HepG2 (cell line): ENCODE data around the gene IPP. TPM values are rescaled to one million over a fixed set of nuclear protein-coding genes. Genes with fewer than 3 reads are reported as not detected.

Experiments
- BHLHE40 ChIP-seq: IDR thresholded peaks from 2 replicates; pipeline ENCODE4 v1.6.1; 2011; ENCODE audit warnings: low read length, improper control_type of control experiment
- CEBPG ChIP-seq: IDR thresholded peaks from 2 replicates; pipeline ENCODE4 v1.6.1; 2016
- FOXA3 ChIP-seq: IDR thresholded peaks from 2 replicates; pipeline ENCODE4 v1.6.1; 2016; ENCODE audit warnings: missing genetic modification reagents, missing compliant biosample characterization
- KDM5A ChIP-seq: fragments of 200-600 bp; sonication (generic); IDR thresholded peaks from 2 replicates; pipeline ENCODE4 v1.7.0; 2018; ENCODE audit warnings: antibody characterized with exemption, mild to moderate bottlenecking, low read length, borderline replicate concordance
- MLXIP ChIP-seq: sonication (generic); formaldehyde crosslinking; IDR thresholded peaks from 2 replicates; pipeline ENCODE4 v1.9.0; 2021; ENCODE audit warnings: missing genetic modification reagents, borderline replicate concordance
- NFYB ChIP-seq: sonication (generic); formaldehyde crosslinking; IDR thresholded peaks from 2 replicates; pipeline ENCODE4 v1.4.0; 2020; ENCODE audit warnings: missing genetic modification reagents
- PHF21A ChIP-seq: sonication (generic); formaldehyde crosslinking; IDR thresholded peaks from 2 replicates; pipeline ENCODE4 v1.5.0; 2020; ENCODE audit warnings: mild to moderate bottlenecking, missing genetic modification reagents
- PRPF4 ChIP-seq: fragments of 200-400 bp; formaldehyde crosslinking; IDR thresholded peaks from 2 replicates; pipeline ENCODE4 v1.6.1; 2016; ENCODE audit warnings: low read length, low read depth; ENCODE audit not compliant: poor library complexity, severe bottlenecking
- ZBTB8A ChIP-seq: sonication (generic); formaldehyde crosslinking; IDR thresholded peaks from 2 replicates; pipeline ENCODE4 v1.4.0; 2020; ENCODE audit warnings: mild to moderate bottlenecking, low read depth, missing genetic modification reagents, borderline replicate concordance
- ZFP1 ChIP-seq: IDR thresholded peaks from 2 replicates; pipeline ENCODE4 v1.6.1; 2016
- ZNF143 ChIP-seq: sonication (generic); formaldehyde crosslinking; IDR thresholded peaks from 2 replicates; pipeline ENCODE4 v1.4.0; 2020; ENCODE audit warnings: missing genetic modification reagents
- ZNF619 ChIP-seq: sonication (generic); formaldehyde crosslinking; IDR thresholded peaks from 2 replicates; pipeline ENCODE4 v1.4.0; 2020; ENCODE audit warnings: mild to moderate bottlenecking, missing genetic modification reagents
- ZNF713 ChIP-seq: sonication (generic); formaldehyde crosslinking; IDR thresholded peaks from 2 replicates; pipeline ENCODE4 v1.4.0; 2020; ENCODE audit warnings: mild to moderate bottlenecking, missing genetic modification reagents
- polyA plus RNA-seq, 8 experiments: library from polyadenylated mRNA; depleted of rRNA in 3 of 8; stranded (reverse) in 7 of 8; unstranded in 1 of 8; fragments of >200 nt; fragmentation: Illumina TruSeq in 4 of 8; extraction: Trizol in 4 of 8; gene quantifications; 2 replicates each; pipeline versions ENCODE4 v1.2.1 to v1.2.3, GENCODE V29; 2011 to 2016; ENCODE audit warnings: low read depth in 4 of 8, missing spikeins in 1 of 8, mixed read lengths in 1 of 8; ENCODE audit not compliant: insufficient read depth in 1 of 8
- total RNA-seq, 5 experiments: library from RNA; depleted of rRNA; stranded (reverse); fragments of >200 nt; fragmentation: Illumina TruSeq; extraction: Trizol; gene quantifications; 2 replicates each; pipeline ENCODE4 v1.2.3, GENCODE V29; 2016; ENCODE audit warnings: low read depth in 1 of 5
- TF ChIP-seq, protein P1 (sequence below): sonication (generic); formaldehyde crosslinking; IDR thresholded peaks from 2 replicates; pipeline ENCODE4 v1.4.0; 2020; ENCODE audit warnings: missing genetic modification reagents
- TF ChIP-seq, protein P2 (sequence below): sonication (generic); formaldehyde crosslinking; IDR thresholded peaks from 2 replicates; pipeline ENCODE4 v1.4.0; 2020; ENCODE audit warnings: mild to moderate bottlenecking, missing genetic modification reagents
- TF ChIP-seq, protein P3 (sequence below): sonication (generic); formaldehyde crosslinking; IDR thresholded peaks from 2 replicates; pipeline ENCODE4 v1.8.0; 2022; ENCODE audit warnings: missing genetic modification reagents, mild to moderate bottlenecking, inconsistent platforms, borderline replicate concordance

IPP gene
- total and polyA plus RNA-seq, 2 of the 13 experiments (the other 11 are each of a cell fraction or from before 2014, with no cell fraction given): 3.0 to 9.7 TPM

DNA sequence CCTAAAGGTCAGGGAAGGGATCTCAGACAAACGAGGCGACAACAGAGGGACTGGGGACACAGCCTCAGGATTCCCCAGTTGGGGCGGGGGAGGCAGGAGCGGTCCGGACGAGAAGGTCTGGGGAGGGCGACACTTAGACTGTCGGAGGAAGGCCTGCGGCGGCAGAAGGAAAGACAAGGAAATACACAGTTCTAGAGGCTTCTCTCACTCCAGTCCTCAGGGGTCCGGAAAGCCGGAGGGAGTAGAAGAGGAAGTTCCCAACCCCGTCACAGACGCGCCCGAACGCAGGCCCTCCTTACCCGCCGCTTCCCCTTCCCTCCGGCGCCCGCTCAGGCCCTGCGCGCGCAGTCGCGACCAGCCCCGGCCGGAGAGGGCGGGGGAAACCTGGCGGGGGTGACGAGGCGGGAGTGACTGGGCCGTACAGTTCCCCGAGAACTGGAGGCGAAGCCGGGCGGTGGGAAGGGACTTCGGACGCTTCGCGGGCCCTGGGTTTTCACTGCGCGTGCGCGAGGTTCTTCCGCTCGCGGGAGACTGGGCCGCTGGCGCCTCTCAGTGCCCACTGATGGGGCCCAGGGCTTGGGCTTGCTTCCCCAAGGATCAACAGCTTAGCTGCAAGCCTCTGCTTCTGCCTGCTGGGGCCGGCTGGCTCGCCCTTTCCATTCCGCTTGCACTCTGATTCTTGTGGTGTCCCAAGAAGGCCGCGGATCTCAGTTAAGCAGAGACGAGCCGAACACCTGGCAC, at the start of gene IPP (continued):
- TF ChIP-seq MLXIP (CRISPR knock-in tag): 0 out of 2 replicates have a peak, but pooled peaks have one; percentile 29
- TF ChIP-seq FOXA3 (CRISPR knock-in tag): peak; percentile 71
- TF ChIP-seq ZBTB8A (CRISPR knock-in tag): no peak
- peak; percentile 49; the same call in 1 of the 2 replicates for TF ChIP-seq KDM5A
- TF ChIP-seq ZFP1: no peak
- no peak for TF ChIP-seq BHLHE40
- no peak for TF ChIP-seq ZNF713 (CRISPR knock-in tag)
- TF ChIP-seq NFYB (CRISPR knock-in tag): no peak; the same call in 1 of the 2 replicates
- TF ChIP-seq, protein P1, sequence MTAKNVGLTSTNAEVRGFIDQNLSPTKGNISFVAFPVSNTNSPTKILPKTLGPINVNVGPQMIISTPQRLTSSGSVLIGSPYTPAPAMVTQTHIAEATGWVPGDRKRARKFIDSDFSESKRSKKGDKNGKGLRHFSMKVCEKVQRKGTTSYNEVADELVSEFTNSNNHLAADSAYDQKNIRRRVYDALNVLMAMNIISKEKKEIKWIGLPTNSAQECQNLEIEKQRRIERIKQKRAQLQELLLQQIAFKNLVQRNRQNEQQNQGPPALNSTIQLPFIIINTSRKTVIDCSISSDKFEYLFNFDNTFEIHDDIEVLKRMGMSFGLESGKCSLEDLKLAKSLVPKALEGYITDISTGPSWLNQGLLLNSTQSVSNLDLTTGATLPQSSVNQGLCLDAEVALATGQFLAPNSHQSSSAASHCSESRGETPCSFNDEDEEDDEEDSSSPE (CRISPR knock-in tag): peak; percentile 96
- no peak for TF ChIP-seq ZNF619
- peak; percentile 16; the same call in 1 of the 2 replicates for TF ChIP-seq ZNF143 (CRISPR knock-in tag)
- TF ChIP-seq CEBPG (CRISPR knock-in tag): no peak; the same call in 1 of the 2 replicates
- TF ChIP-seq, protein P2, sequence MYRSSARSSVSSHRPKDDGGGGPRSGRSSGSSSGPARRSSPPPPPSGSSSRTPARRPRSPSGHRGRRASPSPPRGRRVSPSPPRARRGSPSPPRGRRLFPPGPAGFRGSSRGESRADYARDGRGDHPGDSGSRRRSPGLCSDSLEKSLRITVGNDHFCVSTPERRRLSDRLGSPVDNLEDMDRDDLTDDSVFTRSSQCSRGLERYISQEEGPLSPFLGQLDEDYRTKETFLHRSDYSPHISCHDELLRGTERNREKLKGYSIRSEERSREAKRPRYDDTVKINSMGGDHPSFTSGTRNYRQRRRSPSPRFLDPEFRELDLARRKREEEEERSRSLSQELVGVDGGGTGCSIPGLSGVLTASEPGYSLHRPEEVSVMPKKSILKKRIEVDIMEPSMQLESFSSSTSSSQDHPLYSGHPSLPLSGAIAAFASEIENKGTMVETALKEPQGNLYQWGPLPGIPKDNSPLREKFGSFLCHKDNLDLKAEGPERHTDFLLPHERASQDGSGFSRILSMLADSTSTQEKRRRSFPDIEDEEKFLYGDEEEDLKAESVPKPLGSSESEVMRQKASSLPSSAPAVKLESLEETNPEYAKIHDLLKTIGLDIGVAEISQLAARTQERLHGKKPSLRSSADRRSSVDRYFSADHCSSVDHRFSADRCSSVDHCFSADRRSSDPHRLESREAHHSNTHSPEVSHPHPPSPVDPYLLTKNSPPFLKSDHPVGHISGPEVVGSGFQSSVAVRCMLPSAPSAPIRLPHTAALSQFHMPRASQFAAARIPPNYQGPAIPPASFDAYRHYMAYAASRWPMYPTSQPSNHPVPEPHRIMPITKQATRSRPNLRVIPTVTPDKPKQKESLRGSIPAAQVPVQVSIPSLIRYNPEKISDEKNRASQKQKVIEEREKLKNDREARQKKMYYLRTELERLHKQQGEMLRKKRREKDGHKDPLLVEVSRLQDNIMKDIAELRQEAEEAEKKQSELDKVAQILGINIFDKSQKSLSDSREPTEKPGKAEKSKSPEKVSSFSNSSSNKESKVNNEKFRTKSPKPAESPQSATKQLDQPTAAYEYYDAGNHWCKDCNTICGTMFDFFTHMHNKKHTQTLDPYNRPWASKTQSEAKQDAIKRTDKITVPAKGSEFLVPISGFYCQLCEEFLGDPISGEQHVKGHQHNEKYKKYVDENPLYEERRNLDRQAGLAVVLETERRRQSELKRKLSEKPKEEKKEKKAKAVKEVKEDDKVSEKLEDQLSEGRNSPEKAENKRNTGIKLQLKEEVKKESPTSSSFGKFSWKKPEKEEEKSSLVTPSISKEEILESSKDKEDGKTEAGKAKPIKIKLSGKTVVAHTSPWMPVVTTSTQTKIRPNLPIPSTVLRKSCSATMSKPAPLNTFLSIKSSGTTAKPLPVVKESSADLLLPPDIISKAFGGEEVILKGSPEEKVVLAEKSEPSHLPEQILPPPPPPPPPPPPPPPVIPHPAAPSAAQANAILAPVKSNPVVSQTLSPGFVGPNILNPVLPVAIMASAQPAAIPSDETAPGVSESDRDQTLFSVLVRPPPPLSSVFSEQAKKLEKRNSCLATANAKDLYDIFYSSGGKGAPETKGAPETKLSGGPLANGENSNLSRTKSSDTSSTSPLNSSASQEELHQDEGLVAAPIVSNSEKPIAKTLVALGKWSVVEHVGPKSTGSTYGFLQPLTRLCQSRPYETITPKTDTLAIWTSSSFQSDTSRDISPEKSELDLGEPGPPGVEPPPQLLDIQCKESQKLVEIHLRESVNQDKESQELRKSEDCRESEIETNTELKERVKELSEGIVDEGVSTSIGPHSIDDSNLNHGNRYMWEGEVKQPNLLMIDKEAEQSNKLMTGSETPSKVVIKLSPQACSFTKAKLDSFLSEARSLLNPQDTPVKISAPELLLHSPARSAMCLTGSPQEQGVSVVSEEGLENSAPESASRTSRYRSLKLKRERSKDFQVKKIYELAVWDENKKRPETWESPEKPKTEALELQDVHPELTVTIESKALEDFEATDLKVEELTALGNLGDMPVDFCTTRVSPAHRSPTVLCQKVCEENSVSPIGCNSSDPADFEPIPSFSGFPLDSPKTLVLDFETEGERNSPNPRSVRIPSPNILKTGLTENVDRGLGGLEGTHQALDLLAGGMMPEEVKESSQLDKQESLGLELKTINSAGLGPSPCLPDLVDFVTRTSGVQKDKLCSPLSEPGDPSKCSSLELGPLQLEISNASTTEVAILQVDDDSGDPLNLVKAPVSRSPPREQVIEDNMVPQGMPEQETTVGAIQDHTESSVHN (CRISPR knock-in tag): peak; percentile 41
- peak; percentile 80 for TF ChIP-seq PHF21A (CRISPR knock-in tag)
- no peak for TF ChIP-seq PRPF4
- TF ChIP-seq, protein P3, sequence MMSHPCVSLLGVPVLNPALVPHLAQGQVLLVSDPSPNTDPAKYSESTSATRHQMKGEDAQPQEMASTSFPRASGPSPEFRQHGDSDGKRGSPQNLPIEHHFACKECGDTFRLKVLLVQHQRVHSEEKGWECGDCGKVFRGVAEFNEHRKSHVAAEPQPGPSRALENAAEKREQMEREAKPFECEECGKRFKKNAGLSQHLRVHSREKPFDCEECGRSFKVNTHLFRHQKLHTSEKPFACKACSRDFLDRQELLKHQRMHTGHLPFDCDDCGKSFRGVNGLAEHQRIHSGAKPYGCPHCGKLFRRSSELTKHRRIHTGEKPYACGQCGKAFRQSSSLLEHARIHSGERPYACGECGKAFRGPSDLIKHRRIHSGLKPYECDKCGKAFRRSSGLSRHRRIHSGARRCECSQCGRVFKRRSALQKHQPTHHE: no peak; the same call in 1 of the 2 replicates
